Measurements from ENCODE around the gene AMER2.
A peak's percentile ranks its signal among the peaks of the same experiment; 100 is the strongest.

The AMER2 gene

GRCh38 chr13:25149711-25150110 lies 22.4 kb downstream of the AMER2 start:
- no peak for DNase-seq

GRCh38 chr13:25148402-25148771 lies 23.7 kb downstream of the AMER2 start:
- DNase-seq = no peak

GRCh38 chr13:25147638-25148401 lies 24.3 kb downstream of the AMER2 start:
- DNase-seq = no peak

GRCh38 chr13:25143706-25144105 lies 28.4 kb downstream of the AMER2 start:
- DNase-seq = no peak

- no peak for DNase-seq
These were observed 31.0 kb downstream of the AMER2 start for GRCh38 chr13:25141042-25141441.

GRCh38 chr13:25137788-25138115 lies 34.3 kb downstream of the AMER2 start:
- DNase-seq = no peak

GRCh38 chr13:25136880-25137787 lies 35.0 kb downstream of the AMER2 start:
- DNase-seq = no peak

- no peak for DNase-seq
These were observed 36.2 kb downstream of the AMER2 start for GRCh38 chr13:25135896-25136295.

GRCh38 chr13:25132751-25133390 lies 39.2 kb downstream of the AMER2 start:
- no peak for DNase-seq

GRCh38 chr13:25131881-25132420 lies 40.1 kb downstream of the AMER2 start:
- no peak for DNase-seq

- DNase-seq = no peak
These were observed 41.1 kb downstream of the AMER2 start for GRCh38 chr13:25130944-25131343.

GRCh38 chr13:25118378-25118905 lies 53.6 kb downstream of the AMER2 start:
- no peak for DNase-seq

GRCh38 chr13:25117312-25117711 lies 54.8 kb downstream of the AMER2 start:
- DNase-seq = no peak

GRCh38 chr13:25116044-25116443 lies 56.0 kb downstream of the AMER2 start:
- no peak for DNase-seq

- peak; percentile 82 for DNase-seq
These were observed 57.9 kb downstream of the AMER2 start for GRCh38 chr13:25114220-25114619.

GRCh38 chr13:25112695-25113255 lies 59.3 kb downstream of the AMER2 start:
- DNase-seq = no peak
